ENCODE results near the gene JAK1.
A peak's percentile ranks its signal among the peaks of the same experiment; 100 is the strongest.

Gene JAK1

GRCh38 chr1:64966158-64966971 is at the start of gene JAK1:
Gene JAK1, minus strand, starts transcription at chr1:64966549. Its CDS starts 80,285 bp downstream, at chr1:64886264.
- no peaks in the 10 kb centered on the region for H3K36me3 ChIP-seq (ENCODE audit: control insufficient read depth, insufficient read depth, low read length, severe bottlenecking)
- H3K9ac ChIP-seq (ENCODE audit: low read length) = peak within 1 kb of the TSS; percentile 90
- peaks cover 19% of the 10 kb centered on the region for H3K4me1 ChIP-seq (ENCODE audit: control insufficient read depth, insufficient read depth, low read length)
- no peaks in the 10 kb centered on the region for H3K27me3 ChIP-seq (replicated peaks; ENCODE audit: control insufficient read depth, insufficient read depth, low read length)
- H3K4me3 ChIP-seq (ENCODE audit: low read length) = peak within 1 kb of the TSS; percentile 96
- peak; percentile 94 for DNase-seq (ENCODE audit: low read depth)
- H3K9me3 ChIP-seq (ENCODE audit: control insufficient read depth, low read length) = no peaks in the 10 kb centered on the region

- H3K9ac ChIP-seq (ENCODE audit: low read length) = no peak overlapping the region
- no peaks in the 10 kb centered on the region for H3K9me3 ChIP-seq (ENCODE audit: control insufficient read depth, low read length)
- H3K4me1 ChIP-seq (ENCODE audit: control insufficient read depth, insufficient read depth, low read length) = no peaks in the 10 kb centered on the region
- H3K4me3 ChIP-seq (ENCODE audit: low read length) = no peak overlapping the region
- H3K27me3 ChIP-seq (replicated peaks; ENCODE audit: control insufficient read depth, insufficient read depth, low read length) = no peaks in the 10 kb centered on the region
- H3K36me3 ChIP-seq (ENCODE audit: control insufficient read depth, insufficient read depth, low read length, severe bottlenecking) = no peaks in the 10 kb centered on the region
- no peak for DNase-seq (ENCODE audit: low read depth)
Measured at GRCh38 chr1:65014321-65014720, 48.0 kb upstream of the JAK1 start.

- H3K36me3 ChIP-seq (ENCODE audit: control insufficient read depth, insufficient read depth, low read length, severe bottlenecking) = no peaks in the 10 kb centered on the region
- H3K9ac ChIP-seq (ENCODE audit: low read length) = no peak overlapping the region
- H3K27me3 ChIP-seq (replicated peaks; ENCODE audit: control insufficient read depth, insufficient read depth, low read length) = no peaks in the 10 kb centered on the region
- no peak overlapping the region for H3K4me3 ChIP-seq (ENCODE audit: low read length)
- no peaks in the 10 kb centered on the region for H3K4me1 ChIP-seq (ENCODE audit: control insufficient read depth, insufficient read depth, low read length)
- H3K9me3 ChIP-seq (ENCODE audit: control insufficient read depth, low read length) = no peaks in the 10 kb centered on the region
- no peak for DNase-seq (ENCODE audit: low read depth)
Measured at GRCh38 chr1:65011983-65012382, 45.6 kb upstream of the JAK1 start.

- Histone ChIP-seq H3K9ac (ENCODE audit: low read length) (no peak overlapping the region), H3K27me3 (replicated peaks; ENCODE audit: control insufficient read depth, insufficient read depth, low read length) (no peaks in the 10 kb centered on the region), H3K9me3 (ENCODE audit: control insufficient read depth, low read length) (no peaks in the 10 kb centered on the region), H3K4me3 (ENCODE audit: low read length) (no peak overlapping the region), H3K36me3 (ENCODE audit: control insufficient read depth, insufficient read depth, low read length, severe bottlenecking) (no peaks in the 10 kb centered on the region), H3K4me1 (ENCODE audit: control insufficient read depth, insufficient read depth, low read length) (no peaks in the 10 kb centered on the region)
- no peak for DNase-seq (ENCODE audit: low read depth)
Measured at GRCh38 chr1:65009724-65010420, 43.5 kb upstream of the JAK1 start.

GRCh38 chr1:65009176-65009575 is 42.8 kb upstream of the JAK1 start:
- no peak overlapping the region for H3K4me3 ChIP-seq (ENCODE audit: low read length)

GRCh38 chr1:65006806-65007205 is 40.5 kb upstream of the JAK1 start:
- DNase-seq (ENCODE audit: low read depth) = no peak
- Histone ChIP-seq H3K4me3 (ENCODE audit: low read length) (no peak overlapping the region), H3K36me3 (ENCODE audit: control insufficient read depth, insufficient read depth, low read length, severe bottlenecking) (no peaks in the 10 kb centered on the region), H3K9me3 (ENCODE audit: control insufficient read depth, low read length) (no peaks in the 10 kb centered on the region), H3K27me3 (replicated peaks; ENCODE audit: control insufficient read depth, insufficient read depth, low read length) (no peaks in the 10 kb centered on the region), H3K4me1 (ENCODE audit: control insufficient read depth, insufficient read depth, low read length) (peaks cover 21% of the 10 kb centered on the region), H3K9ac (ENCODE audit: low read length) (no peak overlapping the region)

More at GRCh38 chr1:65009176-65009575, 42.8 kb upstream of the JAK1 start:
- no peak overlapping the region for H3K9ac ChIP-seq (ENCODE audit: low read length)
- H3K4me1 ChIP-seq (ENCODE audit: control insufficient read depth, insufficient read depth, low read length) = peaks cover 5% of the 10 kb centered on the region
- no peaks in the 10 kb centered on the region for H3K9me3 ChIP-seq (ENCODE audit: control insufficient read depth, low read length)
- no peaks in the 10 kb centered on the region for H3K36me3 ChIP-seq (ENCODE audit: control insufficient read depth, insufficient read depth, low read length, severe bottlenecking)
- DNase-seq (ENCODE audit: low read depth) = no peak
- H3K27me3 ChIP-seq (replicated peaks; ENCODE audit: control insufficient read depth, insufficient read depth, low read length) = no peaks in the 10 kb centered on the region

- Histone ChIP-seq H3K36me3 (ENCODE audit: control insufficient read depth, insufficient read depth, low read length, severe bottlenecking) (no peaks in the 10 kb centered on the region), H3K4me3 (ENCODE audit: low read length) (peak overlapping the region; percentile 76), H3K27me3 (replicated peaks; ENCODE audit: control insufficient read depth, insufficient read depth, low read length) (no peaks in the 10 kb centered on the region), H3K9ac (ENCODE audit: low read length) (peak overlapping the region; percentile 85), H3K9me3 (ENCODE audit: control insufficient read depth, low read length) (peaks cover 2% of the 10 kb centered on the region), H3K4me1 (ENCODE audit: control insufficient read depth, insufficient read depth, low read length) (peaks cover 32% of the 10 kb centered on the region)
- no peak for DNase-seq (ENCODE audit: low read depth)
Measured at GRCh38 chr1:65003316-65003664, 36.9 kb upstream of the JAK1 start.

GRCh38 chr1:65002508-65003315 is 36.4 kb upstream of the JAK1 start:
- no peaks in the 10 kb centered on the region for H3K27me3 ChIP-seq (replicated peaks; ENCODE audit: control insufficient read depth, insufficient read depth, low read length)

GRCh38 chr1:65002156-65002507 is 35.8 kb upstream of the JAK1 start:
- H3K27me3 ChIP-seq (replicated peaks; ENCODE audit: control insufficient read depth, insufficient read depth, low read length) = no peaks in the 10 kb centered on the region
- H3K9me3 ChIP-seq (ENCODE audit: control insufficient read depth, low read length) = peaks cover 9% of the 10 kb centered on the region
- peak overlapping the region; percentile 85 for H3K9ac ChIP-seq (ENCODE audit: low read length)
- no peaks in the 10 kb centered on the region for H3K36me3 ChIP-seq (ENCODE audit: control insufficient read depth, insufficient read depth, low read length, severe bottlenecking)
- peak overlapping the region; percentile 76 for H3K4me3 ChIP-seq (ENCODE audit: low read length)
- H3K4me1 ChIP-seq (ENCODE audit: control insufficient read depth, insufficient read depth, low read length) = peaks cover 32% of the 10 kb centered on the region
- no peak for DNase-seq (ENCODE audit: low read depth)

More at GRCh38 chr1:65002508-65003315, 36.4 kb upstream of the JAK1 start:
- Histone ChIP-seq H3K36me3 (ENCODE audit: control insufficient read depth, insufficient read depth, low read length, severe bottlenecking) (no peaks in the 10 kb centered on the region), H3K4me3 (ENCODE audit: low read length) (peak overlapping the region; percentile 76), H3K4me1 (ENCODE audit: control insufficient read depth, insufficient read depth, low read length) (peaks cover 32% of the 10 kb centered on the region), H3K9ac (ENCODE audit: low read length) (peak overlapping the region; percentile 85), H3K9me3 (ENCODE audit: control insufficient read depth, low read length) (peaks cover 8% of the 10 kb centered on the region)
- DNase-seq (ENCODE audit: low read depth) = peak; percentile 94

- H3K4me3 ChIP-seq (ENCODE audit: low read length) = peak overlapping the region; percentile 76
- H3K36me3 ChIP-seq (ENCODE audit: control insufficient read depth, insufficient read depth, low read length, severe bottlenecking) = no peaks in the 10 kb centered on the region
- H3K9me3 ChIP-seq (ENCODE audit: control insufficient read depth, low read length) = peaks cover 9% of the 10 kb centered on the region
- no peaks in the 10 kb centered on the region for H3K27me3 ChIP-seq (replicated peaks; ENCODE audit: control insufficient read depth, insufficient read depth, low read length)
- H3K4me1 ChIP-seq (ENCODE audit: control insufficient read depth, insufficient read depth, low read length) = peaks cover 32% of the 10 kb centered on the region
- peak; percentile 67 for DNase-seq (ENCODE audit: low read depth)
- peak overlapping the region; percentile 85 for H3K9ac ChIP-seq (ENCODE audit: low read length)
Measured at GRCh38 chr1:65001231-65001792, 35.0 kb upstream of the JAK1 start.

Measured in adipocyte (in vitro differentiated cells).